Stimulated activated CD4-positive, alpha-beta T cell treated with anti-CD3 and anti-CD28 coated beads, Interleukin-4, amount 100 ng/mL, for 4 hours (primary cell): ENCODE results near the gene COPS6.

Experiments
- DNase-seq, 2 experiments: peaks; one replicate each; pipeline ENCODE4 v3.0.0-alpha.2; 2020

The COPS6 gene

DNA sequence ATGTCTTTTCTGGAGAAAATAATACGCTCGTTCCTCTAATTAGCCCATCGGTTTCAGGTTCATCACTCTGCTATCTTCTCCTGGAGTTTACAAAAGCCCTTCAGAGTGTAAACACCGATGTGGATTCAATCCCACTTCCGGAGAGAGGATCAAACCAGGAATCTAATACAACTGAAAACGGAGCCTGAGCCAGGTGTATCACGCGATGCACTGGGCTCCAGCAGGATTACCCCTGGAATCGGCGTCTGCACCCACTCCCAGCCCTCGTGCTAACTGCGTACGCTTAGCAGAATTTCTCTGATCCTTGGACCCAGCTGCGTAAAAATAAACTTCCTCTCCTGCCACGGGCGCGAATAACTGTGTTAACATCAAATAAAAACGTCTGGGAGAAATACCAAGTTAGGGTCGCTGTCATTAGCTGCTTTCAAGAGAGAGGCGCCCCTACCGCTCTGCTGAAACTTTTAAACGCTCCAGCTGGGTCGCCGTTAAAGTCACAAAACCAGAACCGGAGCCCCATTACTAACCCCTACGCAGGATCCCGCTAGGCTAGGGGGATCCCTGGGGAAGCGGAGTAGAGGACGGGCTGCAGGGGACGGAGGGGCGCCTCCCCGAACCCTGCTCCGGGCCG is 7.7 kb upstream of the COPS6 start:
- no peak for DNase-seq

GRCh38 chr7:100081535-100082102 is 7.2 kb upstream of the COPS6 start, which contains the start of gene ZNF3:
ZNF3 (minus strand) TSS chr7:100081723; CDS start chr7:100077357, 4,366 bp downstream.
- DNase-seq: peak; percentile 96 to 98

GRCh38 chr7:100082978-100083377 is 5.8 kb upstream of the COPS6 start:
- DNase-seq: no peak

- DNase-seq: no peak
Measured at GRCh38 chr7:100085515-100085914, 3.3 kb upstream of the COPS6 start.

DNA sequence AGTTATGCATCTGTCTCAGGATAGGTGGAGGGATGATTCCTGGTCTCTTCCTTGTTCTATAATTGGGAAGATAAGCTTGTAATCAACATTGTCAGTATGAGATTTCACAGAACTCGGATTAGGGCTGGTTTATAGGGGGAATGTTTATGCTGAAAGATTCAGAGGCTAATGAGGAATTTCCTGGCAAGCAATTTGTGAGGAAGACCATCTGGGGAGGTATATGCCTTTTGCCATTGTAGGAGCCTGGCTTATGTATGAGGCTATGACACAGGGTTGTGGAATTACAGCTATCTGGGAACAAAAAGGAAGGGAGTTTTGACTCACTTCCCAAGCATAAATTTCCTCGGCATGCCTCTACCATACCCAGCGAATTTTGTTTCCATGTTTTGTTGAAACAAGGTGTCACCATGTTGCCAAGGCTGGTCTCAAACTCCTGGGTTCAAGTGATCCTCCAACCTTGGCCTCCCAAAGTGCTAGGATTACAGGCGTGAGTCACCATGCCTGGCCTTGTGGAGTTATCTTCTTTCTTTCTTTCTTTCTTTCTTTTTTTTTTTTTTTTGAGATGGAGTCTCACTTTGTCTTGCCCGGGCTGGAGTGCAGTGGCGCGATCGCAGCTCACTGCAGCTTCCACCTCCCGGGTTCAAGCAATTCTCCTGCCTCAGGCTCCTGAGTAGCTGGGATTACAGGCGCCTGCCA is 1.6 kb upstream of the COPS6 start:
- DNase-seq: no peak

DNA sequence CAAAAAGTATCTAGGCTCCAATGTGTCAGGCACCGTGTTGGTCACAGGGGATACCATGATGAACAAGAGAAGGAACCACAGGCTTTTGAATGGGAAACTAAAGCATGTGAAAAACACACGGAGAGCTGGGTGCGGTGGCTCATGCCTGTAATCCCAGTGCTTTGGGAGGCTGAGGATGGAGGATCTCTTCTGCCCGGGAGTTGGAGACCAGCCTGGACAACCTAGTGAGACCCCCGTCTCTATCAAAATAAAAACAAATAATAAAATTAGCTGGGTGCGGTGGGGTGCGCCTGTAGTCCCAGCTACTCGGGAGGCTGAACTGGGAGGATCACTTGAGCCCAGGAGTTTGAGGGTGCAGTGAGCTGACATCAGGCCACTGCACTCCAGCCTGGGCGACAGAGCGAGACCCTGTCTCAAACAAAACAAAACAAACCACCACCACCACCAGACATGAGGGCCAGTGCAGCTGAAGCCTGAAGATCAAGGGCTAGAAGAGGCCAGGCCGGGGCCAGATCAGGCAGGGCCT is 611 bp upstream of the COPS6 start:
- no peak for DNase-seq

- no peak for DNase-seq
Measured at GRCh38 chr7:100089458-100090196, 858 bp downstream of the COPS6 start.

DNA sequence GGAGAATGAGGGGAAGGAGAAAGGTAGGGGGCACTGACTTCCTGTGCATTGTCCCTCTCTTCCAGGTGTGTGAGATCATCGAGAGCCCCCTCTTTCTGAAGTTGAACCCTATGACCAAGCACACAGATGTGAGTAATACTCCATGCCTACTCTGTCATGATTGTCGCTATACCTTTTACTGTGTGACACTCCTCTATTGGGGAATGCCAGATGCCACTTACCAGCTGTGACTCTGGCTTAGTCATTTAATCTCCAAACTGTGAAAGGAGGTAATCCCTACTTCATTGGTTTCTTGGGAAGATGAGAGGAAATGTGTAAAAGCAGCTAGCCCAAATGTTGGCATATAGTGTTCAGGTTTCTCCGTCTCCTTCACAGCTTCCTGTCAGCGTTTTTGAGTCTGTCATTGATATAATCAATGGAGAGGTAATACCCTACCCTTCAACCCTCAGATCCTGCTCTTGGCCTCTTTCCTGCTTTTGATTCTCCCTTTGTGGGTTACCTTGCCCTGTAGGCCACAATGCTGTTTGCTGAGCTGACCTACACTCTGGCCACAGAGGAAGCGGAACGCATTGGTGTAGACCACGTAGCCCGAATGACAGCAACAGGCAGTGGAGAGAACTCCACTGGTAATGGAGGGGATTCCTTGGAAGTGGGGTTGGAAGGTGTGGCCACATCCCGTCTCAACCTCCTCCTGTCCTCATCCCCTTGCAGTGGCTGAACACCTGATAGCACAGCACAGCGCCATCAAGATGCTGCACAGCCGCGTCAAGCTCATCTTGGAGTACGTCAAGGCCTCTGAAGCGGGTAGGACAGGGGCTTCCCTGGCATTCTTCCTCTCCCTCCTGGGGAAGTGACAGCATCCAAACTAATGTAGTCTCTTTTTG is 2.0 kb downstream of the COPS6 start:
- DNase-seq: no peak

DNA sequence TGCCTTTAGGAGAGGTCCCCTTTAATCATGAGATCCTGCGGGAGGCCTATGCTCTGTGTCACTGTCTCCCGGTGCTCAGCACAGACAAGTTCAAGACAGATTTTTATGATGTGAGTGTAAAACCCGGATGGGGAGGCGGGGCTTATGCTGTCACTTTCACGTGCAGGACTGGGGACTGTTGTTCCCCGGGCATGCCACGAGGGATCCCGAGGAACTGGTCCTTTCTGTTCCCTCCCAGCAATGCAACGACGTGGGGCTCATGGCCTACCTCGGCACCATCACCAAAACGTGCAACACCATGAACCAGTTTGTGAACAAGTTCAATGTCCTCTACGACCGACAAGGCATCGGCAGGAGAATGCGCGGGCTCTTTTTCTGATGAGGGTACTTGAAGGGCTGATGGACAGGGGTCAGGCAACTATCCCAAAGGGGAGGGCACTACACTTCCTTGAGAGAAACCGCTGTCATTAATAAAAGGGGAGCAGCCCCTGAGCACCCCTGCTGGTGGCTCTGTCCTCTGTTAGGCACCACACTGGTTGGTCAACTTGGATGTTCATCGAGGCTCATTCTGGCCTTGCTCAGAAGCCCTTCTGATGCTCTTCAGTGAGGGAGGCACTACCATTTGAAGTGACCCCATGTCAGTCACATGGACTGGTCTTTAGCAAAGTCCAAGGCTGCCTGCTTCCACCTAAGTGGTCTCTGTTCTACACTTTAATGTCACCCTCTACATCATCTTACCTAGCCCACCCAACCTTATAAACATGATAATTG is 2.8 kb downstream of the COPS6 start:
- no peak for DNase-seq

DNA sequence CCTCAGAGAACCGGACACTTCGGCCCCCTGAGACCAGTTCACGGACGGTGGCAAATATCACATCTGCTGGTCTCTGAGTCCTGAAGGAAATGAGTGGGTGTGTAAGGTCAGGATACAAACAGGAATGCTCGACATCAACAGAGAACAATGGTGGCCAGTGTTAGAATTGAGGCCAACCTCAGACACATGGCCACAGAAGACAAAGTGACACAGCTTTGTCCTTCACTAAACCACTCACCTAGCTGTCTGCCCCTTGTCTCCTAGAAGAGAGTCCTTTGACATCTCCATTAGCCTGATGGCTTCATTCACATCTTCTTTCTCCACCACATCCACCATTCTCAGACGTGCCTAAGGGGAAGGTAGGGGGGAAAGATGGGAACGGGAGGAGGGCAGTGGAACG is 4.3 kb downstream of the COPS6 start:
- no peak for DNase-seq

- no peak for DNase-seq
Measured at GRCh38 chr7:100093498-100093897, 4.7 kb downstream of the COPS6 start.

DNA sequence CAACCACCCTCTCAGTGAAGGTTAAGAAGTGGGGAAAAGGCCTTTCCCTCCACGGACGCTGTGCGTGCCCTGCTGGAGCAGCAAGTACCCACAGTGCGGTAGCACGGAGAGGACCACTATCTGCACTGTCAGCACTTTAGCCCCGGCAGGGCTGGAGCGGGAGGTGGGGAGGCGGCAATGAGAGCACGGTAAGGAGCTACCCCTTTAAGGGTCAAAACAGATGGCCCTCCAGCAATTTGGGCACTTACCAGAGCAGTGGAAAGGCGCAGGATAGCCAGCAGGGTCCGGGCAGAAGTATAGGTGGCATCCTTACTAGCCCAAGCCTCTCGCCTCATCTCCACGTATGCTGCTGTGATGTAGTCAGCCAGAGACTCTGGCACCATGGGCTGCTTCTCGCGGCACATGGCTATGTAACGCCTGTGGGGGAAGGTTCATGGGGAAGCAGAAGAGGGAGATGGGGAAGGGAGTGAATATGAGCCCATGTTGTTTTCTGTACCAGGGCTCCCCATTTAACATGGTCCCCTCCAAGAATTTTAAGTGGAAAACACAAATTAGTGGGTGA is 5.2 kb downstream of the COPS6 start:
- DNase-seq: no peak

DNA sequence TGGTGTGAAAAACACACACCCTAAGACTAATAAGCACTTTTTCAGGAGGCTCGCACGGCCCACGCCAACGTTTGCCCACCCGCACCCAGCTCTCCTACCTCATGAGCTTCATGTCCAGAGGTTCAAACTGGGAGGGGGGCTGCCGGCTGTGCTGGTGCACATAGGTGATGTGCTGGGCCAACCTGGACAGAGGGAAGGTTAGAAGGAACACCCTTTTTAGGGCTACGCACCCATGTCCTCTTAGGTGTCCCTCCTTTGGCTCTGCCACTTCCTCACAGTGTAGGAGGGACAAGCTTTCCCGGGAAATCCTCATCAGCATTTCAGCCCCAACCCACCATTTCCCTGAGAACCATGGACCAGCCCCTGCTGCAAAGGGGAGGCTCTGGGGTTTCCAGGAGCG is 6.5 kb downstream of the COPS6 start:
- no peak for DNase-seq

DNA sequence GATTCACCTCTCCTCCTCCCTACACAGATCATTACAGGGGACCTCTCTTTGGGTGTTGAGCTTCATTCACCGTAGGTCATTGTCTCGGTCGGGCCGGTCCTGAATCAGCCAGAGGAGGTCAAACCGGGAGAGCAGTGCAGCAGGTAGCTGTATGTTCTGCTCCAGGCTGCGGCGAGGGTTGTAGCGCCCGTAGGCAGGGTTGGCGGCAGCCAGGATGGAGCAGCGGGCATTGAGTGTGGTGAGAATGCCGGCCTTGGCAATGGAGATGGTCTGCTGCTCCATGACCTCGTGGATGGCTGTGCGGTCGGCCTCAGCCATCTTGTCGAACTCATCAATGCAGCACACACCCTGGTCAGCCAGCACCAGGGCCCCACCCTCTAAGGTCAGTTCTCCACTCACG is 6.9 kb downstream of the COPS6 start:
- no peak for DNase-seq

- DNase-seq: no peak
Measured at GRCh38 chr7:100098913-100099312, 10.1 kb downstream of the COPS6 start.

DNA sequence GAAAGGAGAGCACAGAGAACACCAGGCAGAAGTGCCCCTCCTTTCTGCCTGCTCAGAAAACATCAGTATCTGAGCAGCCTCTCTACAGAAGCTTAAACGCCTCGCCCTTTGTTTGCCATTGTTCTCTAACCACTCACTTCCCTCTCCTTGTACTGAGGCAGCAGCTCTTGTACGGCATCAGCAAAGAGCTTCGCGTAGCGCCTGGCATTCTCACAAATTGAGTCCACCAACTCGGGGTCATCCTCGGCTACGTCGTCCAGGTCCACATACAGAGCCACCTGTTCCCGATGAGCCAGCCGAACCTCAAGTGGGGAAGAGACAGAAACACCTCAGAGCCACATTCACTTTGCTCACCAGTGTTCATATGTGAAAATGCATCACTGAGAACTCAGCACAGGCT is 10.7 kb downstream of the COPS6 start:
- no peak for DNase-seq

- peak; percentile 82 to 83 for DNase-seq
Measured at GRCh38 chr7:100100420-100101015, 11.7 kb downstream of the COPS6 start.

DNA sequence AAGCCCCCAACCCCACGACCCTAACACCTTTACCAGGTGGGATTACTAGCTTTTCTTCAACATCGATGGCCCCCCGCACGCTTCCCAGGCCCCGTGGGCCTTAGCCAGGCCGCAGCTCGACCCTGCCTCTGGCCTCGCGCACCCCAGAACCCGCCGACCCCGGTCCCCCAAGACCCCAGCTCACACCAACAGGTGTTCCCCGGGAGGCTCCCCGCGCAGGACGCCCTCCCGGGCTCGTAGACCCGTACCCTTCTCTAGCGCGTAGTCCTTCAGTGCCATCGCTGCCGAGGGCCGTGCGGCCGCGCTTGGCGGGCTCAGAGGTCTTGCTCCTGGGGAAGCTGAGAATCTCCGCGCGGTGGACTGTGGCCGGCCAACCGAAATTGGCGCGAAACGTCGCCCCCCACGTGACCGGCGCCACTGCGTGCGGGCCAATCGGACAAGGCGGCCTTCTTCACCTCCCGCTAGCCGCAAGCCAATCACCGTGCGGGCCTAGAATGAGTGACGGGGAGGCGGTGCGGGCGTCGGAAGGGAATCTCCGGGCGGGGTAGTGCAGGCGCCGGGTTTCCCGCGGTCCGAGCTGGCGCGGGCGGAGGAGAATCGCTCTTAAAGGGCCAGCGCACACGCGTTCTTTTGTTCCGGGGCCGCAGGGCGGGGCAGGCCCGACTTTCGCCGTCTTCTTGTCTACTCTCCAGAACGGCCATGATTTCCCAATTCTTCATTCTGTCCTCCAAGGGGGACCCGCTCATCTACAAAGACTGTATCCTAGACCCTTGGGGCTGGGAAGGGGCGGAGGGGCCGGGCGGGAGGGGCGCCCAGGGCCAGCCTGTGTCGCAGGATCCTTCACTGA is 12.5 kb downstream of the COPS6 start, which contains the start of the genes AP4M1 and MCM7:
Gene AP4M1 (plus strand): TSS at position 628 of the 847 bp plus-strand sequence. CDS start 72 bp downstream, at position 700.
Gene MCM7 (minus strand): TSS at position 382 of the 847 bp plus-strand sequence. CDS start 103 bp downstream, at position 279.
- peak; percentile 94 for DNase-seq
